Posterior vena cava (tissue), 2 donors: ENCODE measurements around the gene PNLIPRP1. TPM values are rescaled to one million over a fixed set of nuclear protein-coding genes. Genes with fewer than 3 reads are reported as not detected.

Experiments
- DNase-seq: peaks from one replicate; pipeline ENCODE4 v3.0.0-alpha.2; 2020; ENCODE audit warnings: low spot score
- intact Hi-C, 2 donors: fragments of 100-400 bp; cut with DNase I; formaldehyde crosslinking; loops; one replicate each; pipeline versions ENCODE4 v1.14.1 to v1.14.2; 2022 to 2023
- long read RNA-seq, 2 donors: library from polyadenylated mRNA; unstranded; transcript quantifications; one replicate each; pipeline ENCODE4 v2.0.0, GENCODE V29; 2020 to 2021
- total RNA-seq, 2 donors: library from RNA; stranded (reverse); fragmentation: NEBNext Ultra II Directional; extraction: Animal tissue kit (Norgen Biotek cat#: 25700); gene quantifications; one replicate each; pipeline ENCODE4 v1.2.1, GENCODE V29; 2021
- donor health status: DM: yes; HTN: yes; CAD: no.
- donor health status: DM: yes; HTN: yes; CAD: no.

The PNLIPRP1 gene
- 1 to 10 TPM in 1 of 2 donors, not detected in 1; 1.1 TPM for total RNA-seq
- long read RNA-seq, donor 1 = 0 reads
- long read RNA-seq, donor 2 = 0 reads

- intact Hi-C loops = no loop called here
- DNase-seq = no peak
Measured at GRCh38 chr10:116590590-116591444, at the start of gene PNLIPRP1. Gene PNLIPRP1, plus strand, starts transcription at chr10:116590959. Its CDS starts 171 bp downstream, at chr10:116591130.

DNA sequence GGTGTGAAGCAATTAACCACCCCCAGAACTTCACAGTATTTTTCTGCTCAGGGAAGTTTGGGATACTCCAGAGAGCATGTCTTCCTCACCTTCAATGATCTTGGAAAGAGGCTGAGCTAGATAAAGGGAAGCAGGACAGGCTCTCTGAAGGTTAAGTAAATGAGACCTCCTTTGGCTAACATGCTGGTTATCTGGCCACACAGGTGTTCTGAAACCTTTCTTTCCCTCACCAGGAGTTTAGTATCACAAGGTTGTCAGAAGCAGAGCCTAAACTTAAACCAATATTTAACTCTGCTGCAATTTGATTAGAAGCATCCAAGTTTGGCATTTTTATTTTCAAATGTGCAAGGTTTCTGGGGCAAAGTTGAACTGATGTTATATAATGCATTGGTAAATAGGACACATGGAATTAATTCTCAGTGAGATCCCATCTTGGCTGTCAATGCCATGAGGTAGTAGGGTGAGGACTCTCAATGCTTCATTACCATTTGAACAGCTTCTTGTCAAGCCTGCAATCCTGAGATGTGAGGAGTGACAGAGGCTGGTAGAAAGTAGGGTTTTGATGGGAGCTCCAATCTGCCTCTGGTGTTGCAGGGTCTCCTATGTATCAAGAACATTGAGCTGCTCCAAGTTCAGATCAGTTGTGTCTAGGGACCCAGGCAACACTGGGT, 48.6 kb upstream of the PNLIPRP1 start:
- DNase-seq = no peak
- intact Hi-C loops = no loop called here

DNA sequence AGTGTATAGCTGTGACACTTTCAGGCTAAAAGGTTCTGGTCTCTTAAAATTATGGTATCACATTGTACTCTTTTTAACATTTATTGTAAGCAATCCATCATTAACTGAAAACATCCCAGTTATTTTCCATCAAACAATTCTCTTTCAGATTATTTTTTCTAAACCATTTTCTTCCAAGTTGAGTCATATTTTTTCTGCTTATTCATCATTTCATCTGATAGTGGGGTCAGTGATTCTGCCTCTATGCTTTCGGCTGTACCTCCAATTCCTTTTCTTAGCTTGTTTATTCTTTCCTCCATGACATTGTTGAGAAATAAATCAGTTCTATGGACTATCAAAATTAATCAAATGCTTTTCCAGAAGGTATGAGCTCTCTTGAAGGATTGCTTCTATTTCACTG, 45.6 kb upstream of the PNLIPRP1 start:
- no peak for DNase-seq
- intact Hi-C loops = no loop called here

DNA sequence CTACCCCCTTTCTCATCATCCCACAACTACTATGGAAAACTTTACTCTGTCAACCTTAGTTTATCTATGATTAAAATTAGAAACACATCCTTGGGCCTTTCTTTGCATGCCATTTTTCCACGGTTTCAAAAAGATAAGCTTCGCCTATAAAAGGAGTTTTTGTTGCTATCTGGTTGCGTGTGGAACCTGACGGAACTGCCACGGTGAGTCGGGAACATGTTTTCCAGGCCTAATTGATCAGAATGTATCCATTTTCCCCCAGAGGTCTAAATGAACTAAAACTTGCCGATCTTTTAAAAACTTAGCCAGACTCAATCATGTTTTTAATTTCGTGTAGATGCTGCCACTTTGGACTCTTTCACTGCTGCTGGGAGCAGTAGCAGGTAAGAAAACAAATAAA, 45.0 kb upstream of the PNLIPRP1 start, which contains the start of gene PNLIP:
Gene PNLIP (plus strand): TSS at position 176 of the 400 bp plus-strand sequence. CDS start 162 bp downstream, at position 338.
- intact Hi-C loops = no loop called here
- DNase-seq = no peak

DNA sequence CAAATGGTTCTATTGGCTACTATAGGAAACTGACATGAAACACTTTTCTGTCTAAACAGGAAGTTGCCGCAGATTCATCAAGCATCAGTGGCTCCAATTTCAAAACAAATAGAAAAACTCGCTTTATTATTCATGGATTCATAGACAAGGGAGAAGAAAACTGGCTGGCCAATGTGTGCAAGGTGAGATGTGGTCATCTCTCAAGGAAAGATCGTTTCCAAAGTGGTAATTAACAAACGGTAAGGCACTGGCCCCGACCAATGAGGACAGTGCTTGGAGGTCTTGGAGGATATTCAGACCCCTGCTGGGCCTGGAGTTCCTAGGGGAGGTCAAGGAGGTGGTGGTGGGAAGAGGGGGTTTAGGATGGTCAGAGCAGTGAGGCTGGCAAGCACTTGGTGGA, 42.5 kb upstream of the PNLIPRP1 start:
- intact Hi-C loops = no loop called here
- no peak for DNase-seq

GRCh38 chr10:116553378-116553980, 37.3 kb upstream of the PNLIPRP1 start:
- intact Hi-C loops = no loop called here
- DNase-seq = no peak

DNA sequence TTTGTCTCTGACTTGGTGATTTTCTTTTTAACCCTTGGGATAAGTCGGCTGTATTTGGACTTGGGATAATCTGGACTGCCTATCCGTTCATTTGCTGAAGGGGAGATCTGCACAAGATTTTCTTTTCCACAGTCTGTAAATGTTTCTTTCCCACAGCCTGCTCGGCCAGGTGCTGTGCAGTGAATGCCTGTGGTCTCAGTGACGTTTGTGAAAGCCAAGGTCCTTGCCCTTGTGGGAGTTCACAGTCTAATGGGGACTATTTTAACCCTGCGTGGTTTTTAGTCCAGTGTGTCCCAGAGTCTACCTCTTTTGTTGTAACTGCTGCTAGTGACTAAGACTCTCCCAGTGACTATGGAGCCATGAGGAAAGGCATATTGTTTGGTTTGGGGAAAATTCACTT, 36.1 kb upstream of the PNLIPRP1 start:
- no peak for DNase-seq
- intact Hi-C loops = no loop called here

- intact Hi-C loops = no loop called here
- DNase-seq = no peak
Measured at GRCh38 chr10:116555880-116556279, 34.9 kb upstream of the PNLIPRP1 start.

- no peak for DNase-seq
Measured at GRCh38 chr10:116557305-116557880, 33.4 kb upstream of the PNLIPRP1 start.

GRCh38 chr10:116565534-116565933, 25.2 kb upstream of the PNLIPRP1 start:
- no peak for DNase-seq
- intact Hi-C loops = no loop called here

More at GRCh38 chr10:116557305-116557880, 33.4 kb upstream of the PNLIPRP1 start:
- intact Hi-C loops = no loop called here

DNA sequence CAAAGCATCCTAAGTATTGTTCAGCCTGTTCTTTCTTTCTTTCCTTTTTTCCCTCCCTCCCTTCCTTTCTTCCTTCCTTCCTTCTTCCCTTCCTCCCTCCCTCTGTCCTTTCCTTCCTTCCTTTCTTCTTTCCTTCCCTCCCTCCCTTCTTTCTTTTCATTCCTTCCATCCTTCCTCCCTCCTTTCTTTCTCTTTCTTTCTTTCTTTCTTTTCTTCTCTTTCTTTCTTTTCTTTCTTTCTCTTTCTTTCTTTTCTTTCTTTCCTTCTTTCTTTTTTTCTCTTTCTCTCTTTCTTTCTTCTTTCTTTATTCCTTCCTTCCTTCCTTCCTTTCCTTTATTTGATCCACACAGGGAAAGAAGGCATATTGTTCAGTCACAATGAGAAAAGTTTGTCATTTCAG, 23.8 kb upstream of the PNLIPRP1 start:
- intact Hi-C loops = no loop called here
- no peak for DNase-seq

DNA sequence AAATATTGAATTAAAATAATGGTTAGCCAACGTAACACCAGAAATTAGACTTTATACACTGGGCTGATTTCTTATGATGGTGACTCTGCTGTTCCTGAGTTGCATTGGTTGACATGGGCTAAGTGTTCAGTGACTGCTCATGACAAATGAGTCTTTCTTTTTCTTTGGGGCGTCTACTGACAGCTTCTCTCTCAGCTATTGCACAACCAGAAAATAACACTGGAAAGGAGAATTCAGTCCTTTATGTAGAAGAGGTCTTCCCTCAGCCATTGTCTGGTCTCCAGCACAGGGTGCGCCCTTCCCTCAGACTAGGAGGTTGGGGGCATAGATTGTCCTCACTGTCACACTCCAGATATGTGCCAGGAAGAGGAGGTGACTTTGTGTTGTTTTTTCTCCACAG, 23.4 kb upstream of the PNLIPRP1 start:
- DNase-seq = no peak
- intact Hi-C loops = no loop called here

- DNase-seq = no peak
- intact Hi-C loops = no loop called here
Measured at GRCh38 chr10:116574797-116575196, 16.0 kb upstream of the PNLIPRP1 start.

DNA sequence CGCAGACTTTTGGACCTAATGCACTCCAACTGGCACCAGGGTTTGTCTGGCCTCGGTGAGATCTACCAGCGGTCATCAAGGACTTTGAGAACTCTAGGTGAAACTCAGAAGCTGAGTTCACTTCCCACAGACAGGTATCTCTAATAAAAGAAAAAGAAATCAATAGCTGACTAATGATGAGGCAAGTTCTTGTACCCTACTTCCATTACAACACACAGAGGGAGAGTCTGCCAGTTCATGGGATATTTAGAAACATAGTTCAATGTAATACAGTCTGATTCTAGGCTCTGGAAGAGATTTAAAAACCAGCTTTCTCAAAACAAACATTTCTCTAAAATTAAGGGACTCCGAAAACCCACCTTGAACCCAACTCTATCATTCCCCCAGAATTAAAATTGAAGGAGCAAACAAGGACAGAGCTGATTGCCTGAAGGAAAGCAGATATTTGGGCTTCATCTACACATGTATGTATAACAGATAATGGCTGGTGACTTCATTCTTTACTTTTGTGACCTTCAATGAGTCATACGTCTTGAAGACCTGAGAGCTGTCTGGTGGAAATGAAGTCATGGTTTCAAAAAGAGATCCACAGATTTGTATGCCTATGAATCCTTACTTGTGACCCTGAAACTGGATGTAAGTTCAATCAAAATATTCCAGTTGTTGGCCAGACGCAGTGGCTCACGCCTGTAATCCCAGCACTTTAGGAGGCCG, 2.7 kb upstream of the PNLIPRP1 start:
- intact Hi-C loops = no loop called here
- DNase-seq = no peak

- intact Hi-C loops = no loop called here
- DNase-seq = no peak
Measured at GRCh38 chr10:116588995-116589394, 1.8 kb upstream of the PNLIPRP1 start.

DNA sequence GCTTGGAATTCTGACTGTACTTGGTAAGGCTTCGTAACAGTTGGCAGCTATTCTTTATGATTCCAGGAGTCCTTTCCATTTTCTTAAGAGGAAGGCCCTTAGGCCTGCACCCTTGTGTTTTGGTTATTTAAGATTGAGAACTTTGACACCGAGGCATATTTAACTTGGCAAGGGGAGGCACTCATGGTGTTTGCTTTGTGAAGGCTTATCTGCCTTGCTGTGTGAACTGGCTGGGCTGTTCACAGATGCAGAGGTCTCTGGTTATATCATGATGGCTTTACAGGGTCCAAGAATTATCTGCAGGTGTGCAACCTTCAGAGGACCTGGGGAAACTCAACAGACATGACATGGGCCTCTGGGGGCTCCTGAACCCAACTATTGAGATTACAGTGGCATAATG, 833 bp upstream of the PNLIPRP1 start:
- intact Hi-C loops = no loop called here
- no peak for DNase-seq

GRCh38 chr10:116593139-116593740, 2.5 kb downstream of the PNLIPRP1 start:
- no peak for DNase-seq
- intact Hi-C loops = no loop called here

- no peak for DNase-seq
- intact Hi-C loops = no loop called here
Measured at GRCh38 chr10:116594525-116595035, 3.8 kb downstream of the PNLIPRP1 start.

DNA sequence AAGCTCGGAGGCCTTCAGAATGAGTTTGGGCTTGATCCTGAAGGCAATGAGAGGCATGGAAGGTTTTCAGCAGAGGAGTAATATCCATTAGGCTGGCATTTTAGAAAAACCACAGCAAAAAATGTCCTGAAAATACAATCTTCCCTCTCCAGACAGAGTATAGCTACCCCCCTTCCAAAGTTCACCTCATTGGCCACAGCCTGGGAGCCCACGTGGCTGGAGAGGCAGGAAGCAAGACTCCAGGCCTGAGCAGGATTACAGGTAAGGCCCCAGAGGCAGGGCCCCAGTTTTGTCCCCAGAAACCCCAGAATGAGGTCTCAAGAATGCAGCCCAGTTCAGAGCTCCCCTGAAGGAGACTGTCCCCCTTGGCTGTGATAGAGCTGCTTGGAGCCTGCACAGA, 5.3 kb downstream of the PNLIPRP1 start:
- intact Hi-C loops = no loop called here
- no peak for DNase-seq
